ENCODE data around the gene MN1. TPM values are rescaled to one million over a fixed set of nuclear protein-coding genes. Genes with fewer than 3 reads are reported as not detected.

The MN1 gene
- total and polyA plus RNA-seq, 2 of the 8 experiments (the other 6 are each of a cell fraction or from before 2014, with no cell fraction given): 3.1 to 4.9 TPM

- TF ChIP-seq TAF1 (IDR thresholded peaks at IDR 0.05; ENCODE audit: low read depth, low read length) (no peak), NRF1 (IDR thresholded peaks at IDR 0.05; ENCODE audit: low read depth, low read length) (no peak), CEBPB (IDR thresholded peaks at IDR 0.05; ENCODE audit: low read depth, low read length) (no peak), RXRA (IDR thresholded peaks at IDR 0.05; ENCODE audit: insufficient read depth, low read depth, low read length) (no peak), SAP30 (IDR thresholded peaks at IDR 0.05; ENCODE audit: insufficient read depth, insufficient replicate concordance, low read length) (no peak)
Measured at GRCh38 chr22:27727673-27728451, 73.7 kb downstream of the MN1 start (continued).
